Measurements from ENCODE around the gene RMND1. TPM values are rescaled to one million over a fixed set of nuclear protein-coding genes. Genes with fewer than 3 reads are reported as not detected.

Gene RMND1
- total RNA-seq, 2 experiments from 2014 or later: 6.5 to 7.5 TPM

DNA sequence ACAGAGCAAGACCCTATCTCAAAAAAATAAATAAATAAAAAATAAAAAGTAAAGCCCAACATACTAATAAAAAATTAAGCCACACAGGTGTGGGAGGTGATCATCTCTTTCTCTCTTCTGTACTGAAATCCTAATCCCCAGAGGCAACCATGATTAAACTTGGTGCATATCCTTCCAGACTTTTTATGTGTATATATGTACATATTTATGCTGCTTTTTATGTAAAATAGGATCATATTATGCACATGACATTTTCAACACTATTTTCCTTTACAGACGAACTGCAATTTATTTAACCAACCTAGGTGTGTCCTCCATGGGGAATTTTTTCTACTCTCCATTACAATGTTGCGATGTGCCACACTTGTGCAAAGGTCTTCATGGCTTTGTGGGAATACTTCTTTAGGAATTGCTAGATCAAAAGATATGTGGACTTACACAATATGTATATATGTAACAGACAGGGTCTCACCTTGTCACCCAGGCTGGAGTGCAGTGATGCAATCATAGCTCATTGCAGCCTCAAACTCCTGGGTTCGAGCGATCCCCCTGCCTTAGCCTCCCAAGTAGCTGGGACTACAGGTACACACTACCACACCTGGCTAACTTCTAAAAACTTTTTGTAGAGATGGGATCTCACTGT is 23.7 kb downstream of the RMND1 start:
- intact Hi-C loops (cut with DNase I, micrococcal nuclease): no loop called here
- Histone ChIP-seq H3K36me3 (ENCODE audit: insufficient read depth, low read length) (peaks cover 58% of the 10 kb centered on the region), H3K27me3 (ENCODE audit: control insufficient read depth in 1 of 2, insufficient read depth in 2 of 2, low read length in 2 of 2) (no peaks in the 10 kb centered on the region), H3K4me3 (ENCODE audit: low read length) (no peak overlapping the region), H3K4me1 (ENCODE audit: insufficient read depth, low read length) (no peaks in the 10 kb centered on the region), H3K9me3 (ENCODE audit: control insufficient read depth in 1 of 2, insufficient read depth in 1 of 2, low read length in 2 of 2) (no peaks in the 10 kb centered on the region), H3K27ac (ENCODE audit: low read depth in 1 of 2, low read length in 2 of 2) (no peak overlapping the region)
- Mint-ChIP-seq H3K4me3 (no peak overlapping the region), H3K4me1 (ENCODE audit: low read depth) (no peaks in the 10 kb centered on the region), H3K27ac (no peak overlapping the region), H3K27me3 (no peaks in the 10 kb centered on the region), H3K36me3 (ENCODE audit: low read depth) (peaks cover 80% of the 10 kb centered on the region), H3K9me3 (no peaks in the 10 kb centered on the region)
- CTCF ChIA-PET: no interaction called here
- no peak for DNase-seq
- no peak for ATAC-seq (ENCODE audit: poor library complexity)
- TF ChIP-seq CTCF (IDR thresholded peaks at IDR 0.05): no peak
- POLR2A ChIA-PET: interaction anchor here (1.4 kb wide), 1 partner anchor 15 kb away, joined by 3 read pairs; no protein-coding TSS in a partner anchor

DNA sequence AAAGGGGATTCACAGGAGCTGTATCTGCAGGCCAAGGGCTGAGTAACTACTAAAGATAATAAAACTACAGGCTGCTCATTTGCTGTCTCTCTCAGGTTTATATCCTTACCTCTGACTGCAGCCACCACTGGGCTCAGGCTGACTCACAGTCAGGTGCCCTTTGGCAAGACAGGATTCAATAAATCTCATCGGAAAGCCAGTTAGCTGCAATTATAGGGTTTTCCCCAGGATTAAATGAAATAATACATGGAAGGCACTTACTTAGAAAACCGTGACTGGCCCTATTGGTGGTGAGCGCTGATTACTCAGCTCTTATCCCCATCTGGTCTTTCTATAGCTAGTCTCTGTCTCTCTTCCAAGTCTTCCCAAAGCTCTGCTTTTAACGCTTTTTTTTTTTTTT is 26.4 kb downstream of the RMND1 start:
- Mint-ChIP-seq H3K27ac (no peak overlapping the region), H3K4me1 (ENCODE audit: low read depth) (no peaks in the 10 kb centered on the region), H3K36me3 (ENCODE audit: low read depth) (peaks cover 70% of the 10 kb centered on the region), H3K27me3 (no peaks in the 10 kb centered on the region), H3K4me3 (no peak overlapping the region), H3K9me3 (no peaks in the 10 kb centered on the region)
- DNase-seq (no peak), ATAC-seq (ENCODE audit: poor library complexity) (no peak)
- Histone ChIP-seq H3K4me1 (ENCODE audit: insufficient read depth, low read length) (no peaks in the 10 kb centered on the region), H3K4me3 (ENCODE audit: low read length) (no peak overlapping the region), H3K36me3 (ENCODE audit: insufficient read depth, low read length) (peaks cover 65% of the 10 kb centered on the region), H3K27me3 (ENCODE audit: control insufficient read depth in 1 of 2, insufficient read depth in 2 of 2, low read length in 2 of 2) (no peaks in the 10 kb centered on the region), H3K9me3 (ENCODE audit: control insufficient read depth in 1 of 2, insufficient read depth in 1 of 2, low read length in 2 of 2) (no peaks in the 10 kb centered on the region), H3K27ac (ENCODE audit: low read depth in 1 of 2, low read length in 2 of 2) (no peak overlapping the region)
- no peak for TF ChIP-seq CTCF (IDR thresholded peaks at IDR 0.05)
- ChIA-PET CTCF (interaction anchor here (1.0 kb wide), 1 partner anchor 20 kb away, joined by 3 read pairs; no protein-coding TSS in a partner anchor), POLR2A (no interaction called here)
- intact Hi-C loops (cut with DNase I, micrococcal nuclease): no loop called here

DNA sequence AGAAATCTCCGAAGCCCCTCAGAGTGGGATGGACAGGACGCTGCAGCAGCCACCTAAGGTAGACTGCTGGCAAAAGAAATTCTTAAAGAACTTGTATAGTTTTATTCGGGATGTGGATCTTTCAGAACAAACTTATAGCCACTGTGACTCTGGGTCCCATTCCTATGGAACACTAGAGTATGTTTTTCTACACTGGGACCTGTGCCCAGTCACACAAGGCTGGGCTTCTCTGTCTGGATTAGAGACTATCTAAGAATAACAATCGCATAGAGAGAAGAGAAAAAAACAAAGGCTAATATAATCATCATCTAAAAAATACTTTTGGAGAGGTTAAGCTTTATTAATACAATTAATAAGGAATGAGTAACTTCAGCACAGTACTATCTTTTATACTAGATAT is 28.9 kb downstream of the RMND1 start:
- Mint-ChIP-seq H3K36me3 (ENCODE audit: low read depth) (peaks cover 59% of the 10 kb centered on the region), H3K4me1 (ENCODE audit: low read depth) (no peaks in the 10 kb centered on the region), H3K27me3 (no peaks in the 10 kb centered on the region), H3K9me3 (no peaks in the 10 kb centered on the region), H3K4me3 (no peak overlapping the region), H3K27ac (no peak overlapping the region)
- DNase-seq (no peak), ATAC-seq (ENCODE audit: poor library complexity) (no peak)
- Histone ChIP-seq H3K4me1 (ENCODE audit: insufficient read depth, low read length) (no peaks in the 10 kb centered on the region), H3K36me3 (ENCODE audit: insufficient read depth, low read length) (peaks cover 45% of the 10 kb centered on the region), H3K4me3 (ENCODE audit: low read length) (no peak overlapping the region), H3K27me3 (ENCODE audit: control insufficient read depth in 1 of 2, insufficient read depth in 2 of 2, low read length in 2 of 2) (no peaks in the 10 kb centered on the region), H3K9me3 (ENCODE audit: control insufficient read depth in 1 of 2, insufficient read depth in 1 of 2, low read length in 2 of 2) (no peaks in the 10 kb centered on the region), H3K27ac (ENCODE audit: low read depth in 1 of 2, low read length in 2 of 2) (no peak overlapping the region)
- intact Hi-C loops (cut with DNase I, micrococcal nuclease): no loop called here
- ChIA-PET POLR2A (interaction anchor here (0.8 to 1.4 kb wide), 2 partner anchors 9 to 33 kb away, joined by 3 to 6 read pairs; no protein-coding TSS in a partner anchor), CTCF (no interaction called here)
- TF ChIP-seq CTCF (IDR thresholded peaks at IDR 0.05): no peak
